HK-2 (cell line): ENCODE results near the gene PRKN.
A peak's percentile ranks its signal among the peaks of the same experiment; 100 is the strongest.

Experiments
- DNase-seq: peaks from one replicate; pipeline ENCODE4 v3.0.0-alpha.2; 2018; ENCODE audit not compliant: unreplicated experiment

The PRKN gene

GRCh38 chr6:162727322-162728182 is at the start of gene PRKN, which contains the start of gene PACRG:
PRKN (minus strand) TSS chr6:162727766.
PACRG (plus strand) TSS chr6:162727974.
- DNase-seq = peak; percentile 98

- DNase-seq = no peak
Measured at GRCh38 chr6:162777091-162777490, 49.5 kb upstream of the PRKN start.

GRCh38 chr6:162773996-162774395 is 46.4 kb upstream of the PRKN start:
- no peak for DNase-seq

DNA sequence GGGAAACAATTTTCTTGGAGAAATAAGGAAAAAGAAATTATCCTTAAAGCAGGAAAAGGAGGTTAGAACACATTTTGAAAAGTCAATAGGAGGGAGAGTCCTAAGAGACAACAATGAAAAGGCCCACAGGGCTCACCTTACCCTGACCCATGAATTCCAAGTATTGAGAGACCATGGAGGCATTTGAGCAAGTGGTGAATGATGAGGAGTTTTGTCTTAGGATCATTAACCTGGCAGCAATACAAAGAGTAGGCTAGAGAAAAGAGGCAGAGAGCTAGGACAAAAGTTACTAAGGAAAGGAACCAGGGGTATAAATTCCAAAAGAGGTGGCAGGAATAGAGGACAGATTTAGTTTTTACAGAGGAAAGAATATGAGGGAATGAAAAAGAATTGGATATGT is 44.9 kb upstream of the PRKN start:
- DNase-seq = no peak

- no peak for DNase-seq
Measured at GRCh38 chr6:162770955-162771354, 43.4 kb upstream of the PRKN start.

DNA sequence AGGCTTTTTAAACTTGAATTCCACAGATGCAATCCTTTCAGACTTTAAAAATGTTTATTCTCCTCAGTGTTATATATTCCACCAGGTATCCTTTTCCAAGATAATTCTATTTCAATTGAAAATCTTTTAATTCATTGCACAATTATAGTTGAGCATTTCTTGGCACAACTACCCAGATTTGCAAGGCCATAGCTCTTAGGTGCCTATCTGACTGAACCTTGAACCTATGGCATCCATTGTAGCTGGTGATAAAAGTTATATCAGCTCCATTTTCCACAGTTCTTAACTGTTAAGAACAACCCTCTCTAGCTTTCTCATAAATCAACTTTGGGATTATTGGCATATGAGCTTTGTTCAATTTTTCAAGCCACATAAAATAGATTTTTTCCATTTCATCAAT is 42.6 kb upstream of the PRKN start:
- no peak for DNase-seq

GRCh38 chr6:162753775-162754174 is 26.2 kb upstream of the PRKN start:
- DNase-seq = no peak

- DNase-seq = no peak
Measured at GRCh38 chr6:162751211-162751859, 23.8 kb upstream of the PRKN start.

- no peak for DNase-seq
Measured at GRCh38 chr6:162750776-162751175, 23.2 kb upstream of the PRKN start.

GRCh38 chr6:162736961-162737360 is 9.4 kb upstream of the PRKN start:
- DNase-seq = no peak

DNA sequence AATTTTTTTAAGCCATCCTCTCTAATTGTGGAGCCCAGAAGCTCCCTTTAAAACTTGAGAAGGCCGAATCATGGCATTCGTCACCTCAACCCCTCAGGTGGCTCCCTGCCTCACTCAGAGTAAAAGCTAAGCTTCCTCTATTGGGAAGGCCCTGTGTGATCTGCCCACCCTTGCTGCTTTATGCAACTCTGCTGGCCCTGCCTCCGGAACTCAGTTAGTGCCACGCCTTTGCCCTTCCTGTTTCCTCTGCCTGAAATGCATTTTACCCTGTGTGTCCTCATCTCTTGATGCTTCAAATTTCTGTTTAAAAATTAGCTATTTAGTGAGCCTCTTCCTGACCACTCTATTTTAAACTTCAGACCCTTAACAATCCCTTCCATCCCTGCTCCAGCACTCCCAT is 5.9 kb upstream of the PRKN start:
- DNase-seq = no peak

GRCh38 chr6:162730502-162730901 is 2.9 kb upstream of the PRKN start:
- no peak for DNase-seq

DNA sequence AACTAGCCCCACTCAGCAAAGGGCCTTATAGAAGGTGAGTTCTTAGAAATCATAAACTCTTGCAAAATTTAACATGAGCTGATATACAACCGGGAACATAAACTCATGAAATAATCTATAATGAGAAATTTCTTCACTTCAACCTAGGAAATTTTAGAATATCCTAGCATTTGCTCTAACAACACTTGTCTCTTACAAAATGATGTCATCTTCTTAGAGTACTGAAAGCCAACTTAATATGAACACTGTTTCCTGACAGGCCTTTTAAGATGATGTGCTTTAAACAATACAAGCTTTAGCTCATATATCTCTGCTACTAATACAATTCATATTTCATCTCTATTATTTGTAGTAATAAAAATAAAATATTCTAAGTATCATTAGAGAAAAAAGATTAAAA is 1.1 kb upstream of the PRKN start:
- DNase-seq = no peak

GRCh38 chr6:162728197-162728596 is 631 bp upstream of the PRKN start:
- no peak for DNase-seq

GRCh38 chr6:162726947-162727321 is 632 bp downstream of the PRKN start:
- DNase-seq = no peak

DNA sequence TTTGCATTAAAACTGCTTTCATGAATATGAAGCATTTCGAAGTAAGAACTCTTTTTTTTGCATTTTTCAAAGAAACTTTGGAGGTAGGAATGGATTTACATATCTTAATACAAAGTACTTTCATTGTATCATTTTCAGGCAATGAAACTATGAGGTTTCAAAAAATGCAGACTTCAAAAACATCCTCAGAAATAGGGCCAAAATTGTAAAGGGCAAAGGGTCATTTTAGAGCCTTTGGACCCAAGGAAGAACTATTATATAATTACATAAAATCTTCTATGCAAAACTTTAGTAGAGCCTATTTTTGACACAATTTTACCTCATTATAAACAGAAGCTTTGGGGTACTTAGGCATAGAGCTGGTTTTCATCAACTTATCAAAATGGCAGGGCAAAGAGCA is 4.9 kb downstream of the PRKN start:
- no peak for DNase-seq

DNA sequence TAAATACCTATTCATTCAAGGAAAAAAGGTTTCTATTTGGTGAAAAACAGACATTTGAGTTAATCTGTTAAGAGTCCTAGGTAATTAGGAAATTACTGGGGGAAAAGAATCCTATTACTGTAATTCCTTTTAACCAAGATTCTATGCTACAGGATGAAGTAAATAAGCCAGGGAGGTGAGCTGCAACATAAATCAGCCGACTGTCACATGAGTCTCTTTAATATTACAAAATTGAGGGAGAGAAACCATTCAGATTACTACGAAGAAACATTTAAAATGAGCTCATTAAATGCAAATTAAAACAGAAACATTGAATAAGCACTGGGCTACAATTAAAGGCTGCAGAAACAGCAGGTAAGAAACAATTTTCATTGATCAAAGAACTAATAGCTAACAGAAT is 5.3 kb downstream of the PRKN start:
- no peak for DNase-seq

DNA sequence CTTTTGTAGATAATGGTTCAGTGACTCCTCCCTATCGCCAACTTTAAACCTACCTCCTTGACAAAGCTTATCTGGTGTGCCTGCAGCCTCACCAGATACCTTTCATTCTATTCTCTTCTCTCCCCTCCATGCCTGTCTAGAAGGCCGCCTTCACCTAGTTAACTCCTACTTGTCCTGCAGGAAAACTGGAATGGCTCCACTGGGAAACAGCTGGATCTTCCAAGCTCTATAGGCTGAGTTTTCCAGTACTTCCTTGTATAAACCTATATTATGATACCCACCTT is 6.2 kb downstream of the PRKN start:
- DNase-seq = no peak

DNA sequence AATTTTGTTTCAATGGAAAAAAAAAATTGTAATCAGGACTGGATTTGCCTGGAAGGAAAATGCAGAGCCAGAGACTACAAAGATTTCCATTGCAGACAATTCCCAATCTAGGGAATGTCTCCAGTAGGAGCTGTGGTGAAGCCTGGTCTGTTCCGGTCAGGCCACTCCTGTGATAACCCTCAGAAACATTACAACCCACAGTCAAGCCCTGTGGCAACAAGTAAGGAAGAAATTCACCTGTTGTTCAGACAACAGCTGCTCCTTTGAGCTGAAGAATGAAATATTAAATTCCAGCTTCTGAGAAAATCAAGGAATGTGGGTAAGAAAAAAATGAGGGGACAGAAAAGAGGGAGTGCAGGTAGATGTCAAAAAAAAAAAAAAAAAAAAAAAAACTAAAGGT is 8.0 kb downstream of the PRKN start:
- no peak for DNase-seq

DNA sequence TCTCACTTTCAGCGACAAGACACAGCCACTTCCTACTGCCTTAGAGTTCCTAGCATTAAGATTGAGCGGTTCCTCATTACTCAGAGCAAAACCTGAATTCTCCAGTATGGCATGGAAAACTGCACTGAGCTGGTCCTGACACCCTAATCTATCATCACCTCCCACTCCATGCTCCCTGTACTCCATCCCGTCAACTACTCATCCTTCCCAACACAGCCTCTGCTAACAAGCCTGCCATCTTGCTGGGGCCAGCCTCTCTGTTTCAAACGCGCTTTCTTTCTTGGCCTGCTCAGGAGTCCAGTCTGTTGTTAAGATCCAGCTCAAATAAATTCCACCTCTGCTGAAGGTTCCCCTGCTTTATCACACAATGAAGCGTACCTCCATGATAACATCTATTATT is 12.0 kb downstream of the PRKN start:
- DNase-seq = no peak

GRCh38 chr6:162713974-162714780 is 13.4 kb downstream of the PRKN start:
- no peak for DNase-seq

GRCh38 chr6:162712694-162713093 is 14.9 kb downstream of the PRKN start:
- no peak for DNase-seq

DNA sequence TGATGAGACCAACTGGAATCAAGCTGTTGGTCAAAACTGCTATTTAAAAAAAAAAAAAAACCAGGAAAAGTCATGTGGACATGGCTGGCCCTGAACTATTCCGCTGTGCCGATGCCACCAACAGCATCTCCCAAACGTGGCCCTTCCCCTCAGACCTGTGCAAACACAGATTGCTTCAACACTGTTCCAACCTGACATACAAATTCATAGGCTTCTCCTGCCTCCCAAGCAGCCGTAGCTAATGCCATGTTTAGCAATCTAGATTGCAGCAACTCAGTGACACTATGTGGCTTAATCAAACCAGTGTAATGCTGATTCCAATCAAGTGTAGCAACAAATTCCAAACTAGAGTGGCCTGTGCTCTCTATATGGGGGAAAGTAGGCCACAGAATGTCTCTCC is 16.2 kb downstream of the PRKN start:
- no peak for DNase-seq
